ENCODE results near the gene OR7C1.

OR7C1 gene

DNA sequence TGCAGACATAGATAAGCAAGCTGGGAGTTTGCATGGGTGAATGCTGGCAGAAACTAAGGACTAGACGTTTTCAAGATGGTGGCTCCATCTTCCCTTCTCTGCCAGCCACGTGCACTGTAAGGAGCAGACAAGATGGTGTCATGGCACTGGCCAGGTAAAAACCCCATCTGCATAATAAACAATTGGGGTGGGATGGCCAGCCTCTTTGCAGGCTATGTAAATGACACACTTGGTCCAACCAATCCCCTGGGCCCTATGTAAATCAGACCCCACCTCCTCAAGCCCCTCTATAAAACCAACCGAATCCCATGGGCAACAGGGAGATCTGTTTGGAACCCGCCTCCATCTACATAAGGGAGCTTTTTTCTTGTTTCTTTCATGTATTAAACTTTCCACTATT lies 2.4 kb upstream of the OR7C1 start:
- H3K4me3 ChIP-seq (ENCODE audit: low read depth, low read length) = no peak overlapping the region
- no peak for DNase-seq (ENCODE audit: low read depth)
- TF ChIP-seq, protein P1, sequence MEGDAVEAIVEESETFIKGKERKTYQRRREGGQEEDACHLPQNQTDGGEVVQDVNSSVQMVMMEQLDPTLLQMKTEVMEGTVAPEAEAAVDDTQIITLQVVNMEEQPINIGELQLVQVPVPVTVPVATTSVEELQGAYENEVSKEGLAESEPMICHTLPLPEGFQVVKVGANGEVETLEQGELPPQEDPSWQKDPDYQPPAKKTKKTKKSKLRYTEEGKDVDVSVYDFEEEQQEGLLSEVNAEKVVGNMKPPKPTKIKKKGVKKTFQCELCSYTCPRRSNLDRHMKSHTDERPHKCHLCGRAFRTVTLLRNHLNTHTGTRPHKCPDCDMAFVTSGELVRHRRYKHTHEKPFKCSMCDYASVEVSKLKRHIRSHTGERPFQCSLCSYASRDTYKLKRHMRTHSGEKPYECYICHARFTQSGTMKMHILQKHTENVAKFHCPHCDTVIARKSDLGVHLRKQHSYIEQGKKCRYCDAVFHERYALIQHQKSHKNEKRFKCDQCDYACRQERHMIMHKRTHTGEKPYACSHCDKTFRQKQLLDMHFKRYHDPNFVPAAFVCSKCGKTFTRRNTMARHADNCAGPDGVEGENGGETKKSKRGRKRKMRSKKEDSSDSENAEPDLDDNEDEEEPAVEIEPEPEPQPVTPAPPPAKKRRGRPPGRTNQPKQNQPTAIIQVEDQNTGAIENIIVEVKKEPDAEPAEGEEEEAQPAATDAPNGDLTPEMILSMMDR (IDR thresholded peaks at IDR 0.05; ENCODE audit: control insufficient read depth, extremely low read depth, insufficient read depth) = no peak

DNA sequence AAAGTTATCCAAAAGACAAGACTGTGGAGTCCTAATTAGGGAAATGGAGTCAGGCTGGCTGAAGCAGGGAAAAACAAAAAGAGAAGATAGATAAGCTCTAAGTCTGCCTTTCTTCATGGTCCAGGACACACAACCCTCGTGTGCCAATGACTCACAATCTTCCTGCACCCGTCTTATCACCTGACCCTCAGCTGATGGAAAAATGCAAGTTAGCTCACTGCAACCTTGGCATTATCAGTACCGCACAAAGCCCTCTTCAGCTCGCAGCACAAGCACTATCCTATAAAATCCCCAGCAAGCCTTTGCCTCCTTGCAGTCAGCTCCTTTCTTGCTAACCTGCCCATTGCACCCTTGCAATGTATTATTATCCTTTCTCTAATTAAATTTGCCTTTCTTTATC lies 4.3 kb downstream of the OR7C1 start:
- DNase-seq (ENCODE audit: low read depth) = no peak
- TF ChIP-seq, protein P1 (IDR thresholded peaks at IDR 0.05; ENCODE audit: control insufficient read depth, extremely low read depth, insufficient read depth) = no peak
- no peak overlapping the region for H3K4me3 ChIP-seq (ENCODE audit: low read depth, low read length)

DNA sequence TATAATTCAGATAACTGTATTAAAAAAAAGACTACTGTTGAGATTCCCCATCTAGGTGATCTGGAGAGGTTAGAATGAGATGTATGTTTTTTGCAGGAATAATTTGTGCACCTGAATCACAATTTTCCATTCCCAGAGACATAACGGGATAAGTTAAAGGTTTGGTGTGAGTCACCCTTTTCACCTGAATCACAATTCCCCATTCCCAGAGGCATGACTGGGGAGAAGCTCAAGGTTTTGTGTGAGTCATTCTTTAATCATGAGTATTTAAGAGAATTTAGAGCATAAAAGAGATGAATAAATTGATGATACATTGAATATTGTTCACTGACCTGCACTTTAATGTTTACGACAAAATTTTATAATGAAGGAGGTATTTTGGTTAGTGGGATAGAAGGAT lies 9.0 kb downstream of the OR7C1 start:
- DNase-seq (ENCODE audit: low read depth) = no peak
- TF ChIP-seq, protein P1 (IDR thresholded peaks at IDR 0.05; ENCODE audit: control insufficient read depth, extremely low read depth, insufficient read depth) = no peak
- no peak overlapping the region for H3K4me3 ChIP-seq (ENCODE audit: low read depth, low read length)

DNA sequence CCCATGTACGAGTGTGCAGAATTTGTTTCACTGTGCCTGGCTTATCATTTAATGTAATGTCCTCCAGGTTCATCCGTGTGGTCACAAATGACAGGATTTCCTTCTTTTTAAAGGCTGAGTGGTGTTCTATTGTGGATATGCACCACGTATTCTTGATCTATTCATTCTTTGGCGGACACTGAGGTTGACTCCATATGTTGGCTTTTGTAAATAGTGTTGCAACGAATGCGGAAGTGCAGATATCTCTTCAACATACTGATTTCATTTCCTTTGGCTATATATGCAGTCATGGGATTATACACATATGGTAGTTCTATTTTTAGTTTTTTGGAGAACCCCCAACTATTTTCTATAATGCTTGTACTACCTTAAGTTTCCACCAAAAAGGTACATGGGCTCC lies 13.0 kb downstream of the OR7C1 start:
- TF ChIP-seq, protein P1 (IDR thresholded peaks at IDR 0.05; ENCODE audit: control insufficient read depth, extremely low read depth, insufficient read depth) = no peak
- no peak overlapping the region for H3K4me3 ChIP-seq (ENCODE audit: low read depth, low read length)
- DNase-seq (ENCODE audit: low read depth) = no peak

DNA sequence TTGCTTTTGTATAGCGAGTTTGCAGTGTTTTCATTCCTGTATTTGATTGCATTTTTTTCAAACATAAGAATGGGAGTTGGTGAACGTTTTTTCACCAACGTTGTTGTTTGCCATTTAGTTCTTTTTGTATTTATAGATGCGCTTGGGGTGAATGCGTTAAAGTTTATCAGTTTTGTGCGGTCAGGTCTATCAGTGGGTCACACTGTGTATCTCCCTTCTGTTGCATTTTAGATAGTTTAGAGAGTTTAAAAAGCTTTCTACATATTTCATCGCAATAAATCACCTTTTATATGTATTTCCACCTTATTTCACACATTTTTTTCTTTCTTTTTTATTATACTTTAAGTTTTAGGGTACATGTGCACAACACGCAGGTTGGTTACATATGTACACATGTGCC lies 16.4 kb downstream of the OR7C1 start:
- no peak overlapping the region for H3K4me3 ChIP-seq (ENCODE audit: low read depth, low read length)
- DNase-seq (ENCODE audit: low read depth) = no peak
- TF ChIP-seq, protein P1 (IDR thresholded peaks at IDR 0.05; ENCODE audit: control insufficient read depth, extremely low read depth, insufficient read depth) = no peak

DNA sequence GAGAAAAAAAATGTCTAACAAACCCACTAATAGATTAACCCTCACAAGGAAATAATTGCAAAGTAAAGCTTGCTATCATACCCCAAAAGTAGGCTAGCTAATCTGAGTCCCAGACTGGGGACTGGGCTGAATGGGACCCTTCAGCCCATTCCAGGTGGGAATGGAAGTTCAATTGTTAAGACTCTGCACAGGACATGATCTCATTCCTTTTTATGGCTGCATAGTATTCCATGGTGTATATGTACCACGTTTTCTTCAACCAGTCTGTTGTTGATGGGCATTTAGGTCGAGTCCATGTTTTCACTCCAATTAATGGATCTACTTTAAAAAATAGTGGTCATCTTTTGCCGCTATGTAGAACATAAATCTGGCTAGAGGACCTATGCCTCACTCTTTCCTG lies 17.9 kb downstream of the OR7C1 start:
- no peak for DNase-seq (ENCODE audit: low read depth)
- TF ChIP-seq, protein P1 (IDR thresholded peaks at IDR 0.05; ENCODE audit: control insufficient read depth, extremely low read depth, insufficient read depth) = no peak
- no peak overlapping the region for H3K4me3 ChIP-seq (ENCODE audit: low read depth, low read length)

DNA sequence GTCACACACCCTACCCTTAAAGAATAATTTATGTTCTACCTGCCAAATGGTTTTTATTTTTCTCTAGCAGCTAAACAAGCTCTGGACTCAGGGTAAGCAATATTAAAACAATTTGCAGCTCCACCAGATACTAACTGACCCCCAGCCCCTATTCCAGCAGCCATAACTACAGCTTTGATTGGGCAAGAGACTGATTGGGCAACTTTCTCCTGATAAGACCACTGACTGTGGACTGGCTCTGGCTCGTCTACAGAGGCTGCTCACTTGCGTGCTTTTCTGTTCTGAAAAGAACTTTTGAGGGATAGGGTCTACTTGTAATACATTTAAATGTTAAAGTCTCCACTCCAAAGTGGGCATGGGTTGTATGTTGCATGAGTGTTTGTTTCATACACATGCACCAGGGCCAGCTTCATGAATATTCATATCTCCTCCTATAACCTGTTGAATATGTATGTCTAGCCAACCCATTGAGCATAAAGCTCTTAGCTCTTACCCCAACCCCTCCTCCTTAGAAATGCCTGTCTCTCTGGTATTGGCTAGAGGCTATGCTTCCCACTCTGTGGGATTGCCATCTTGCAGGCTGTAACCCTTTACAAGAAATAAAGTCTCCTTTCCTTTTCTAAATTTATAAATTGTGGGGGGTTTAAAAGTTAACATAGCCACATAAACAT lies 19.9 kb downstream of the OR7C1 start:
- TF ChIP-seq, protein P1 (IDR thresholded peaks at IDR 0.05; ENCODE audit: control insufficient read depth, extremely low read depth, insufficient read depth) = no peak
- H3K4me3 ChIP-seq (ENCODE audit: low read depth, low read length) = no peak overlapping the region
- no peak for DNase-seq (ENCODE audit: low read depth)
